ENCODE measurements around the gene ANKRD60. TPM values are rescaled to one million over a fixed set of nuclear protein-coding genes. Genes with fewer than 3 reads are reported as not detected.

The ANKRD60 gene
- total RNA-seq, 1 experiment from 2014 or later: not detected

DNA sequence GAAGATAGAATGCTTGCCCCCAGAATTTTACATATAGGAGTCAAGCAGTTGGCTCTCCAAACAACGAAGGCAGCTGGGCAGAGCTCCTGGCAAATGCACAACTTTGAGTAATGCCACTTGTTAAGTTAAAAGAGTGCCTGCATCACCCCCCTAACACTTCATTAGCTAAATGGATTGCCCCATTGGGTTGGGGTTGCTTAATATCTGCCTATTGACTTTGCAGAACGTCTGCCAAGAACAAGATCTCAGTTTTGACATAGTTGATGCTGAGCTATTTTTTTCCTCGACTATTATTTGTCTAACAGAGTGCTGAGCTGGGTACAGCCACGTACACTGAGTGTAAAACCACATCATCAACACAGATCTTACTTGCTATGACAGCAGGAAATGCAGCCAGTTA, 12.1 kb downstream of the ANKRD60 start:
- Histone ChIP-seq H3K9ac (ENCODE audit: extremely low read depth, insufficient read length, low read length) (no peak overlapping the region), H4K5ac (ENCODE audit: insufficient read length, low read depth, low read length) (no peak overlapping the region), H4K91ac (ENCODE audit: insufficient read length, low read depth, low read length) (no peak overlapping the region), H3K18ac (ENCODE audit: insufficient read length, low read depth, low read length) (no peak overlapping the region), H3K9me3 (ENCODE audit: control insufficient read depth, low read depth, low read length) (no peaks in the 10 kb centered on the region), H2BK120ac (ENCODE audit: low read depth, low read length, poor library complexity, severe bottlenecking) (no peak overlapping the region), H3K27ac (ENCODE audit: insufficient read length, low read depth, low read length) (no peak overlapping the region), H2BK15ac (ENCODE audit: low read depth, low read length) (no peak overlapping the region), H3K79me1 (ENCODE audit: insufficient read depth, low read depth, low read length, poor library complexity, severe bottlenecking) (no peaks in the 10 kb centered on the region), H3K4me2 (ENCODE audit: insufficient read depth, insufficient read length, low read length) (no peak overlapping the region), H3K23me2 (ENCODE audit: insufficient read length, low read depth, low read length, poor library complexity, severe bottlenecking) (no peaks in the 10 kb centered on the region), H4K8ac (replicated peaks; ENCODE audit: insufficient read length, low read depth, low read length) (no peak overlapping the region), H3K4me1 (ENCODE audit: insufficient read depth, low read length) (no peaks in the 10 kb centered on the region), H2BK12ac (ENCODE audit: insufficient read length, low read depth, low read length) (no peak overlapping the region), H3K4ac (ENCODE audit: low read depth, low read length) (no peak overlapping the region), H3K56ac (ENCODE audit: insufficient read length, low read depth, low read length) (no peak overlapping the region), H2AFZ (ENCODE audit: low read length) (no peak overlapping the region), H3K27me3 (ENCODE audit: insufficient read depth, low read length) (no peaks in the 10 kb centered on the region), H2AK5ac (ENCODE audit: insufficient read length, low read length) (no peak overlapping the region), H2BK20ac (ENCODE audit: low read depth, low read length, poor library complexity, severe bottlenecking) (no peak overlapping the region), H2BK5ac (ENCODE audit: insufficient read length, low read length) (no peak overlapping the region), H3T11ph (ENCODE audit: low read length) (no peak overlapping the region), H3K79me2 (ENCODE audit: insufficient read depth, low read length) (no peaks in the 10 kb centered on the region), H3K14ac (ENCODE audit: insufficient read depth, low read length) (no peak overlapping the region), H4K20me1 (ENCODE audit: control insufficient read depth, insufficient read depth, insufficient read length) (no peaks in the 10 kb centered on the region), H3K23ac (ENCODE audit: insufficient read length, low read depth, low read length) (no peak overlapping the region)
- Mint-ChIP-seq H3K4me3 (no peak overlapping the region), H3K4me1 (no peaks in the 10 kb centered on the region), H3K27me3 (ENCODE audit: low read depth) (peaks cover 45% of the 10 kb centered on the region), H3K36me3 (ENCODE audit: insufficient read depth in 1 of 3, low read depth in 3 of 3) (peaks cover 7 to 10% (median 8%) of the 10 kb centered on the region in 3 experiments), H3K27ac (no peak overlapping the region), H3K9me3 (peaks cover 11 to 13% of the 10 kb centered on the region in 2 experiments)
- TF ChIP-seq, protein P1, sequence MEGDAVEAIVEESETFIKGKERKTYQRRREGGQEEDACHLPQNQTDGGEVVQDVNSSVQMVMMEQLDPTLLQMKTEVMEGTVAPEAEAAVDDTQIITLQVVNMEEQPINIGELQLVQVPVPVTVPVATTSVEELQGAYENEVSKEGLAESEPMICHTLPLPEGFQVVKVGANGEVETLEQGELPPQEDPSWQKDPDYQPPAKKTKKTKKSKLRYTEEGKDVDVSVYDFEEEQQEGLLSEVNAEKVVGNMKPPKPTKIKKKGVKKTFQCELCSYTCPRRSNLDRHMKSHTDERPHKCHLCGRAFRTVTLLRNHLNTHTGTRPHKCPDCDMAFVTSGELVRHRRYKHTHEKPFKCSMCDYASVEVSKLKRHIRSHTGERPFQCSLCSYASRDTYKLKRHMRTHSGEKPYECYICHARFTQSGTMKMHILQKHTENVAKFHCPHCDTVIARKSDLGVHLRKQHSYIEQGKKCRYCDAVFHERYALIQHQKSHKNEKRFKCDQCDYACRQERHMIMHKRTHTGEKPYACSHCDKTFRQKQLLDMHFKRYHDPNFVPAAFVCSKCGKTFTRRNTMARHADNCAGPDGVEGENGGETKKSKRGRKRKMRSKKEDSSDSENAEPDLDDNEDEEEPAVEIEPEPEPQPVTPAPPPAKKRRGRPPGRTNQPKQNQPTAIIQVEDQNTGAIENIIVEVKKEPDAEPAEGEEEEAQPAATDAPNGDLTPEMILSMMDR (conservative IDR thresholded peaks at IDR 0.05): no peak
- no peak for DNase-seq
- no CpG with 5 or more reads among the region's 4 CpGs for WGBS (ENCODE audit: extremely low coverage, insufficient read length, low lambda C conversion rate)
